GM23338 (cell line): ENCODE measurements around the gene TNNT3. TPM values are rescaled to one million over a fixed set of nuclear protein-coding genes. Genes with fewer than 3 reads are reported as not detected.

ENCODE experiments used
- STAT1 ChIP-seq: IDR thresholded peaks from one replicate; pipeline ENCODE4 v1.6.1; 2016; ENCODE audit warnings: antibody characterized with exemption; ENCODE audit not compliant: unreplicated experiment
- ZNF114 ChIP-seq: fragments of 250-450 bp; sonication (Bioruptor Pico); IDR thresholded peaks from 2 replicates; pipeline ENCODE4 v1.5.0; 2020; ENCODE audit warnings: mild to moderate bottlenecking, moderate library complexity
- ZNF331 ChIP-seq: fragments of 250-450 bp; sonication (Bioruptor Pico); IDR thresholded peaks from 2 replicates; pipeline ENCODE4 v1.5.0; 2020; ENCODE audit warnings: low read depth, mild to moderate bottlenecking, moderate library complexity
- polyA plus RNA-seq: library from polyadenylated mRNA; unstranded; fragments of >200 nt; fragmentation: Nextera tagmentation; extraction: Ambion mirVana; gene quantifications from 2 replicates; pipeline ENCODE4 v1.2.1, GENCODE V29; 2016
- total RNA-seq: library from RNA; depleted of rRNA; stranded (reverse); fragments of >200 nt; shearing (Covaris generic); gene quantifications from 2 replicates; pipeline ENCODE4 v1.2.3, GENCODE V29; 2014
- TF ChIP-seq, protein P1 (sequence below): fragments of 250-450 bp; sonication (Bioruptor Pico); IDR thresholded peaks from 2 replicates; pipeline ENCODE4 v1.5.0; 2020; ENCODE audit warnings: mild to moderate bottlenecking, moderate library complexity
- TF ChIP-seq, protein P2 (sequence below), 2 experiments: fragments of 200-600 bp in 1 of 2; sonication (generic) in 1 of 2; conservative IDR thresholded peaks; 2 replicates each; pipeline versions ENCODE4 v1.5.1 to v1.6.1; 2016 to 2017; ENCODE audit warnings: antibody characterized with exemption in 2 of 2, low read depth in 2 of 2, mild to moderate bottlenecking in 2 of 2, moderate library complexity in 1 of 2
- TF ChIP-seq, protein P3 (sequence below): IDR thresholded peaks from one replicate; pipeline ENCODE4 v1.6.1; 2018; ENCODE audit warnings: antibody characterized with exemption; ENCODE audit not compliant: unreplicated experiment

TNNT3 gene
- total and polyA plus RNA-seq, 2 experiments from 2014 or later = not detected

DNA sequence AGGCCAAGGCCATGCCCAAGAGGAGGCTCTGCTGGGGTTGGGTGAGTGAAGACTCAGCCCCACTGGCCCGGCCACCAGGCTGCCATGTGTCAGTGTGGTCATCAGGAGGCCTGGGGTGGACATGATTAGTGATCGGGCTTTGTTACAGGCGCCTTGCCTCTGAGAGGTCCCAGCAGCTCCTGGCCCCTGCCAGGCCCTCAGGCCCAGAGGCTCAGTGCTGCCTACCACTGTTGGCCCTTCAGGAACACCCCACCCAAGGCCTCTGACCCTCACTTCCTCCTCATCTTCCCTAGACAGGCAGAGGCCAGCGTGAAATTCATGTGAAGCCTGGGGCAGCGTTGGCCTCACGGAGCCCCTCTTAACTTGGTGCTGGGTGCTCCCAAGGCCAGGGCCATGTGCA lies 29.8 kb downstream of the TNNT3 start (continued):
- TF ChIP-seq, protein P1, sequence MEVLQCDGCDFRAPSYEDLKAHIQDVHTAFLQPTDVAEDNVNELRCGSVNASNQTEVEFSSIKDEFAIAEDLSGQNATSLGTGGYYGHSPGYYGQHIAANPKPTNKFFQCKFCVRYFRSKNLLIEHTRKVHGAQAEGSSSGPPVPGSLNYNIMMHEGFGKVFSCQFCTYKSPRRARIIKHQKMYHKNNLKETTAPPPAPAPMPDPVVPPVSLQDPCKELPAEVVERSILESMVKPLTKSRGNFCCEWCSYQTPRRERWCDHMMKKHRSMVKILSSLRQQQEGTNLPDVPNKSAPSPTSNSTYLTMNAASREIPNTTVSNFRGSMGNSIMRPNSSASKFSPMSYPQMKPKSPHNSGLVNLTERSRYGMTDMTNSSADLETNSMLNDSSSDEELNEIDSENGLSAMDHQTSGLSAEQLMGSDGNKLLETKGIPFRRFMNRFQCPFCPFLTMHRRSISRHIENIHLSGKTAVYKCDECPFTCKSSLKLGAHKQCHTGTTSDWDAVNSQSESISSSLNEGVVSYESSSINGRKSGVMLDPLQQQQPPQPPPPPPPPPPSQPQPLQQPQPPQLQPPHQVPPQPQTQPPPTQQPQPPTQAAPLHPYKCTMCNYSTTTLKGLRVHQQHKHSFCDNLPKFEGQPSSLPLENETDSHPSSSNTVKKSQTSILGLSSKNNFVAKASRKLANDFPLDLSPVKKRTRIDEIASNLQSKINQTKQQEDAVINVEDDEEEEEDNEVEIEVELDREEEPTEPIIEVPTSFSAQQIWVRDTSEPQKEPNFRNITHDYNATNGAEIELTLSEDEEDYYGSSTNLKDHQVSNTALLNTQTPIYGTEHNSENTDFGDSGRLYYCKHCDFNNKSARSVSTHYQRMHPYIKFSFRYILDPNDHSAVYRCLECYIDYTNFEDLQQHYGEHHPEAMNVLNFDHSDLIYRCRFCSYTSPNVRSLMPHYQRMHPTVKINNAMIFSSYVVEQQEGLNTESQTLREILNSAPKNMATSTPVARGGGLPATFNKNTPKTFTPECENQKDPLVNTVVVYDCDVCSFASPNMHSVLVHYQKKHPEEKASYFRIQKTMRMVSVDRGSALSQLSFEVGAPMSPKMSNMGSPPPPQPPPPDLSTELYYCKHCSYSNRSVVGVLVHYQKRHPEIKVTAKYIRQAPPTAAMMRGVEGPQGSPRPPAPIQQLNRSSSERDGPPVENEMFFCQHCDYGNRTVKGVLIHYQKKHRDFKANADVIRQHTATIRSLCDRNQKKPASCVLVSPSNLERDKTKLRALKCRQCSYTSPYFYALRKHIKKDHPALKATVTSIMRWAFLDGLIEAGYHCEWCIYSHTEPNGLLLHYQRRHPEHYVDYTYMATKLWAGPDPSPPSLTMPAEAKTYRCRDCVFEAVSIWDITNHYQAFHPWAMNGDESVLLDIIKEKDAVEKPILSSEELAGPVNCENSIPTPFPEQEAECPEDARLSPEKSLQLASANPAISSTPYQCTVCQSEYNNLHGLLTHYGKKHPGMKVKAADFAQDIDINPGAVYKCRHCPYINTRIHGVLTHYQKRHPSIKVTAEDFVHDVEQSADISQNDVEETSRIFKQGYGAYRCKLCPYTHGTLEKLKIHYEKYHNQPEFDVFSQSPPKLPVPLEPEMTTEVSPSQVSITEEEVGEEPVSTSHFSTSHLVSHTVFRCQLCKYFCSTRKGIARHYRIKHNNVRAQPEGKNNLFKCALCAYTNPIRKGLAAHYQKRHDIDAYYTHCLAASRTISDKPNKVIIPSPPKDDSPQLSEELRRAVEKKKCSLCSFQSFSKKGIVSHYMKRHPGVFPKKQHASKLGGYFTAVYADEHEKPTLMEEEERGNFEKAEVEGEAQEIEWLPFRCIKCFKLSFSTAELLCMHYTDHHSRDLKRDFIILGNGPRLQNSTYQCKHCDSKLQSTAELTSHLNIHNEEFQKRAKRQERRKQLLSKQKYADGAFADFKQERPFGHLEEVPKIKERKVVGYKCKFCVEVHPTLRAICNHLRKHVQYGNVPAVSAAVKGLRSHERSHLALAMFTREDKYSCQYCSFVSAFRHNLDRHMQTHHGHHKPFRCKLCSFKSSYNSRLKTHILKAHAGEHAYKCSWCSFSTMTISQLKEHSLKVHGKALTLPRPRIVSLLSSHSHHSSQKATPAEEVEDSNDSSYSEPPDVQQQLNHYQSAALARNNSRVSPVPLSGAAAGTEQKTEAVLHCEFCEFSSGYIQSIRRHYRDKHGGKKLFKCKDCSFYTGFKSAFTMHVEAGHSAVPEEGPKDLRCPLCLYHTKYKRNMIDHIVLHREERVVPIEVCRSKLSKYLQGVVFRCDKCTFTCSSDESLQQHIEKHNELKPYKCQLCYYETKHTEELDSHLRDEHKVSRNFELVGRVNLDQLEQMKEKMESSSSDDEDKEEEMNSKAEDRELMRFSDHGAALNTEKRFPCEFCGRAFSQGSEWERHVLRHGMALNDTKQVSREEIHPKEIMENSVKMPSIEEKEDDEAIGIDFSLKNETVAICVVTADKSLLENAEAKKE (CRISPR knock-in tag) = no peak
- TF ChIP-seq, protein P2, sequence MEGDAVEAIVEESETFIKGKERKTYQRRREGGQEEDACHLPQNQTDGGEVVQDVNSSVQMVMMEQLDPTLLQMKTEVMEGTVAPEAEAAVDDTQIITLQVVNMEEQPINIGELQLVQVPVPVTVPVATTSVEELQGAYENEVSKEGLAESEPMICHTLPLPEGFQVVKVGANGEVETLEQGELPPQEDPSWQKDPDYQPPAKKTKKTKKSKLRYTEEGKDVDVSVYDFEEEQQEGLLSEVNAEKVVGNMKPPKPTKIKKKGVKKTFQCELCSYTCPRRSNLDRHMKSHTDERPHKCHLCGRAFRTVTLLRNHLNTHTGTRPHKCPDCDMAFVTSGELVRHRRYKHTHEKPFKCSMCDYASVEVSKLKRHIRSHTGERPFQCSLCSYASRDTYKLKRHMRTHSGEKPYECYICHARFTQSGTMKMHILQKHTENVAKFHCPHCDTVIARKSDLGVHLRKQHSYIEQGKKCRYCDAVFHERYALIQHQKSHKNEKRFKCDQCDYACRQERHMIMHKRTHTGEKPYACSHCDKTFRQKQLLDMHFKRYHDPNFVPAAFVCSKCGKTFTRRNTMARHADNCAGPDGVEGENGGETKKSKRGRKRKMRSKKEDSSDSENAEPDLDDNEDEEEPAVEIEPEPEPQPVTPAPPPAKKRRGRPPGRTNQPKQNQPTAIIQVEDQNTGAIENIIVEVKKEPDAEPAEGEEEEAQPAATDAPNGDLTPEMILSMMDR (conservative IDR thresholded peaks at IDR 0.05; ENCODE audit: low read depth in 2 of 2) = no peak
- TF ChIP-seq STAT1 (no peak), ZNF331 (CRISPR knock-in tag) (no peak), ZNF114 (CRISPR knock-in tag) (no peak)
- TF ChIP-seq, protein P3, sequence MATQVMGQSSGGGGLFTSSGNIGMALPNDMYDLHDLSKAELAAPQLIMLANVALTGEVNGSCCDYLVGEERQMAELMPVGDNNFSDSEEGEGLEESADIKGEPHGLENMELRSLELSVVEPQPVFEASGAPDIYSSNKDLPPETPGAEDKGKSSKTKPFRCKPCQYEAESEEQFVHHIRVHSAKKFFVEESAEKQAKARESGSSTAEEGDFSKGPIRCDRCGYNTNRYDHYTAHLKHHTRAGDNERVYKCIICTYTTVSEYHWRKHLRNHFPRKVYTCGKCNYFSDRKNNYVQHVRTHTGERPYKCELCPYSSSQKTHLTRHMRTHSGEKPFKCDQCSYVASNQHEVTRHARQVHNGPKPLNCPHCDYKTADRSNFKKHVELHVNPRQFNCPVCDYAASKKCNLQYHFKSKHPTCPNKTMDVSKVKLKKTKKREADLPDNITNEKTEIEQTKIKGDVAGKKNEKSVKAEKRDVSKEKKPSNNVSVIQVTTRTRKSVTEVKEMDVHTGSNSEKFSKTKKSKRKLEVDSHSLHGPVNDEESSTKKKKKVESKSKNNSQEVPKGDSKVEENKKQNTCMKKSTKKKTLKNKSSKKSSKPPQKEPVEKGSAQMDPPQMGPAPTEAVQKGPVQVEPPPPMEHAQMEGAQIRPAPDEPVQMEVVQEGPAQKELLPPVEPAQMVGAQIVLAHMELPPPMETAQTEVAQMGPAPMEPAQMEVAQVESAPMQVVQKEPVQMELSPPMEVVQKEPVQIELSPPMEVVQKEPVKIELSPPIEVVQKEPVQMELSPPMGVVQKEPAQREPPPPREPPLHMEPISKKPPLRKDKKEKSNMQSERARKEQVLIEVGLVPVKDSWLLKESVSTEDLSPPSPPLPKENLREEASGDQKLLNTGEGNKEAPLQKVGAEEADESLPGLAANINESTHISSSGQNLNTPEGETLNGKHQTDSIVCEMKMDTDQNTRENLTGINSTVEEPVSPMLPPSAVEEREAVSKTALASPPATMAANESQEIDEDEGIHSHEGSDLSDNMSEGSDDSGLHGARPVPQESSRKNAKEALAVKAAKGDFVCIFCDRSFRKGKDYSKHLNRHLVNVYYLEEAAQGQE = no peak
